ENCODE measurements around the gene RIOK2.

- TF ChIP-seq RARB (CRISPR knock-in tag; IDR thresholded peaks at IDR 0.05) (no peak), PATZ1 (CRISPR knock-in tag; IDR thresholded peaks at IDR 0.05; ENCODE audit: borderline replicate concordance) (no peak), SNAI2 (CRISPR knock-in tag; IDR thresholded peaks at IDR 0.05) (no peak), ZNF70 (CRISPR knock-in tag; IDR thresholded peaks at IDR 0.05) (no peak), TSHZ2 (CRISPR knock-in tag; IDR thresholded peaks at IDR 0.05) (no peak), ARNTL (CRISPR knock-in tag; IDR thresholded peaks at IDR 0.05; ENCODE audit: borderline replicate concordance, low read depth) (no peak), CREB5 (CRISPR knock-in tag; IDR thresholded peaks at IDR 0.05; ENCODE audit: low read depth) (no peak), BACH2 (CRISPR knock-in tag; IDR thresholded peaks at IDR 0.05; ENCODE audit: borderline replicate concordance) (no peak), ZNF8 (CRISPR knock-in tag; IDR thresholded peaks at IDR 0.05) (no peak), POU6F1 (CRISPR knock-in tag; IDR thresholded peaks at IDR 0.05; ENCODE audit: borderline replicate concordance, low read depth) (no peak), ZNF565 (CRISPR knock-in tag; conservative IDR thresholded peaks at IDR 0.05; ENCODE audit: low read depth) (no peak), GLIS3 (CRISPR knock-in tag; IDR thresholded peaks at IDR 0.05) (no peak), OSR1 (CRISPR knock-in tag; IDR thresholded peaks at IDR 0.05) (no peak)
These were observed 72.0 kb downstream of the RIOK2 start for GRCh38 chr5:97111004-97111403.
